GM18507 (cell line): ENCODE data around the gene RETREG3.
"Not testable (repeated sequence)": the region's sequence is repeated elsewhere in the genome, so short reads cannot be mapped to it uniquely, and the experiment has no call there.

Source experiments
- DNase-seq: peaks from one replicate; pipeline ENCODE4 v3.0.0; 2011; ENCODE audit warnings: low read depth; ENCODE audit not compliant: insufficient read length; ENCODE audit errors: extremely low spot score
- FAIRE-seq: peaks from 2 replicates; lab custom pipeline; 2011; peaks lifted over from hg19 to GRCh38; lab: Jason Lieb, UNC

Gene RETREG3

GRCh38 chr17:42613699-42614295 is 4.6 kb upstream of the RETREG3 start:
- FAIRE-seq (no peak), DNase-seq (no peak)

- DNase-seq (no peak), FAIRE-seq (no peak)
These were observed 2.8 kb upstream of the RETREG3 start for GRCh38 chr17:42612013-42612412.

DNA sequence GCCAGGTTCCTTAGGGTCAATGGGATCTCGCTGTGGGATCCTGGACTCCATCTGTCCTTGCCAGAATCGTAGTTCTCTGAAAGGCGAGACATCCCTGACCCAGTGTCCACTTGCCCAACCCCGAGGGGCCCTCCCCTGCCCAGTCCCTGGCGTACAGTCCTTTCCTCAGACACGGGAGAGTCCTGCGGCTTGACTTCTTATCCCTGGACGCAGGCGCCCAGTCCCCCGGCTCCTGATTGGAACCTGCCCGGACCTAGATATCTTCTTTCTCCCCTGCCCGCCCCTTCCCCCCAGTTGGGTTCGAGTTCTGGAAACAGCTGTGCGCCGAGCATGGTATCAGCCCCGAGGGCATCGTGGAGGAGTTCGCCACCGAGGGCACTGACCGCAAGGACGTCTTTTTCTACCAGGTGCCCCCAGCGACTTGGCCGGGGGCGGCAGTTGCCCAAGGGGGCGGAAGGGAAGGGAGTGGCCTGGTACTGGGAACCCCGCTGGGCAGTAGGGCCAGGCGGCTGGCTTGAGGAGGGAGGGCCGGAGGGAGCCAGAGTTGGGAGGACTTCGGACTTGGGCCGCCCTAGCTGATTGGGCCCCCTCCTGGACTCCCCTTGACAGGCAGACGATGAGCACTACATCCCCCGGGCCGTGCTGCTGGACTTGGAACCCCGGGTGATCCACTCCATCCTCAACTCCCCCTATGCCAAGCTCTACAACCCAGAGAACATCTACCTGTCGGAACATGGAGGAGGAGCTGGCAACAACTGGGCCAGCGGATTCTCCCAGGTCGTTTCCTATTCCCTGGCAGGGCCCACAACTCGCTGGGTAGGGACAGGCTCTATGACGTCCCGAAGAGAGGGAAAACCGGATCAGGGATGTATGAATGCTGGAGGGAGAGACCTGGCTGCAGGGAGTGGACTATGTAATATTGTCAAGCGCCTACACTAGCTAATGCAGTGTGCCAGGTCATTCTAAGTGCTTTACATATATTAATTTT is 934 bp upstream of the RETREG3 start:
- FAIRE-seq: peak; percentile 85
- not testable (repeated sequence) for DNase-seq

DNA sequence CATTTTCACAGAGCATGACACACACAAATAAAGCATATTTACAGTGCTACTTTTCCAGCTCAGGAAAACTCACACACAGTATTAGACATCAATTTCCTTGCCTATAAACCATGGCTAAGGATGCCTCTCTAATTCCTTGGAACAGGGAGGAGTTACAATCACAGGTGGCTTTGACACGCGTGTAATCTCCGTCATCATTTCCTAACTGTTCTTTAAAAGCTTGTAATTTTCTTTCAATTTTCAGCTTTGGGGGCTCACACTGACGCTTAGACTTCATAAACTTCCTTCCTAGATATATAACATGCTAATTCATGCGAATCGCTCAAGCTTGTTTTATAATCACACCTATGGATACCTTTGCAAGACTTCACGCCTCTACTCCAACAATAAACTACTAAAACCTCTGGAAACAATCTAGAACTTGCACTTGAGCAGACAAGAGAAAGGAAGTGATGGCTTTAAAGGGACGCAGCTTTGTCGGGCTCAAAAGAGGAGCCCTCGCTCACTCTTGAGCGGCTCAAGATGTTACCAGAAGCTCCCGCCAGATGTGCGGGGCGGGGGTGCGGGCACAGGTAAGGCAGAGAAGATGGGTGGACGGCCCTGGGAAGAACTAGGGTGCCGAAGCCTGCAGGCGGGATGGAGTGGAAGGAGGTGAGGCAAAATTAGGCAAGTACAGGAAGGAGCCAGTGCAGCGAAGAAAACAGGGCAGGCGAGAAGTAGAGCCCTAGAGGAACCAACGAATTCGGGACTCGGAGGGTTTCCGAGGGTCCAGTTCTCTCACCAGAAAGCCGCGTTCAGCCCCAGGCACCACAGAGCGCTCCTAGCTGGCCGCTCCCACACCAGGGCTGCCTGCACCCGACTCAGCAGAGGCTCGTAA is 631 bp downstream of the RETREG3 start:
- no peak for DNase-seq

DNA sequence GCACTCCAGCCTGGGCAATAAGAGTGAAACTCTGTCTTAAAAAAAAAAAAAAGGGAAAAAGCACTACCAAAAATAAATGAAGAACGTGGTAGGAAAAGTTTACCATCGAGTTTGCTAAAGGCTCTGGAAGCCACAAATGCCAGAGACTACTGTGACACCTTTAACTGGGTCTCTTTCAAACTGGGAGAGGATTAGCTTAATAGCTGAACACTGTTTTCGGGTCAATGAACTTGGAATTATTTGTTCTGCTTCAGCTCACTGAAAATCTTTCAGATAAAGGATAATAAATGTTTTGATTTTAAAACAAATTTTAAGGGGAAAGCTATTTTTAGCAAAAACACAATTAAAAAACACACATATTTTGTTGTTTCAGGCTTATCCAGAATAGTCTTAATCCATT is 1.4 kb downstream of the RETREG3 start:
- no peak for FAIRE-seq

More for the DNA sequence above, 631 bp downstream of the RETREG3 start:
- no peak for FAIRE-seq

GRCh38 chr17:42603318-42603717 is 5.9 kb downstream of the RETREG3 start:
- FAIRE-seq (peak; percentile 83), DNase-seq (no peak)

More for the DNA sequence above, 1.4 kb downstream of the RETREG3 start:
- DNase-seq: no peak

- no peak for FAIRE-seq
These were observed 10.3 kb downstream of the RETREG3 start for GRCh38 chr17:42598905-42599304.

DNA sequence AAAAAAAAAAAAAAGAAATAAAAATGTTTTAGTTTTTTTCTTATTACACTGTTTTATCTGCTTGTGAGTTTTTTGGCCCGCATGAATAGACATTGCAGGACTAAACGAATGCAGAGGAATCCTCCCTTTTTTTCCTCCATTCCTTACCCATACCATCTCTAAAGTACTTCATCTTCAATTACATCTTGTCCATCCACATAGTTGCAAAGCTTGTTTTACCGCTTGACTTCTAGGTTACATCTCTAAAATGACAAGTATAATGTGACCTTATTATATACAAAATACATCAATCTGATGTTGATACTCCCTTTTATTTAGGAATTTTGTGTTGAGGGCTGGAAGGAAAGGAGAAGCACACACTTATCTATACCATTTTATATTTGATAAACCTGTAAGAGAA is 12.8 kb downstream of the RETREG3 start:
- no peak for FAIRE-seq

More at GRCh38 chr17:42598905-42599304, 10.3 kb downstream of the RETREG3 start:
- DNase-seq: no peak

DNA sequence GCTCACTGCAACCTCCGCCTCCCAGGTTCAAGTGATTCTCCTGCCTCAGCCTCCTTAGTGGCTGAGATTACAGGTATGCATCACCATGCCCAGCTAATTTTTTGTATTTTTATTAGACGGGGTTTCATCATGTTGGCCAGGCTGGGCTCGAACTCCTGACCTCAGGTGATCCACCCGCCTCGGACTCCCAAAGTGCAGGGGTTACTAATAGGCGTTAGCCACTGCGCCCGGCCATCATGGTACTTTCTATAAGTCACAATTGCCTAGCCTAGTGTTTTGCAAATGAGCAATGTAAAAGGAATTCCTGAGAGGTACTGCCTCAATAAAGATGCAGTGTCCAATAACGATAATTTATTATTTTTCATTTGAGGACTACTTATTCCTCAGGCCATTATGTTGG is 17.8 kb downstream of the RETREG3 start:
- FAIRE-seq: no peak

More for the DNA sequence above, 12.8 kb downstream of the RETREG3 start:
- DNase-seq: no peak

DNA sequence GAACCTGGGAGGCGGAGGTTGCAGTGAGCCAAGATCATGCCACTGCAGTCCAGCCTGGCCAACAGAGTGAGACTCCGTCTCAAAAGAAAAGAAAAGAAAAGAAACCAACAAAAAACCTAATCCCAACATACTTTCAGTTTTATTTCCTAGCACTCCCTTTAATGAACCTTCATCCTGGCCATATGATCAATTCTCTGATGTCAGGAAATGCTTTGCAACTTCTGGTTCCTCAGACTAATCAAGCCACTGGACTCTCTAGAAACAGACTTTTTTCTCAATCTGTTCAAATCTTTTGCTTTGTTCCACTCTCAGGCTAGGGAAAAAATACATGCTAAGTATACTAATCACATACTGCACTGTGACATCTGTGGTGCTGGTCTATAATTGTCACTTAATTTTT is 18.3 kb downstream of the RETREG3 start:
- DNase-seq (no peak), FAIRE-seq (no peak)

More for the DNA sequence above, 17.8 kb downstream of the RETREG3 start:
- no peak for DNase-seq

DNA sequence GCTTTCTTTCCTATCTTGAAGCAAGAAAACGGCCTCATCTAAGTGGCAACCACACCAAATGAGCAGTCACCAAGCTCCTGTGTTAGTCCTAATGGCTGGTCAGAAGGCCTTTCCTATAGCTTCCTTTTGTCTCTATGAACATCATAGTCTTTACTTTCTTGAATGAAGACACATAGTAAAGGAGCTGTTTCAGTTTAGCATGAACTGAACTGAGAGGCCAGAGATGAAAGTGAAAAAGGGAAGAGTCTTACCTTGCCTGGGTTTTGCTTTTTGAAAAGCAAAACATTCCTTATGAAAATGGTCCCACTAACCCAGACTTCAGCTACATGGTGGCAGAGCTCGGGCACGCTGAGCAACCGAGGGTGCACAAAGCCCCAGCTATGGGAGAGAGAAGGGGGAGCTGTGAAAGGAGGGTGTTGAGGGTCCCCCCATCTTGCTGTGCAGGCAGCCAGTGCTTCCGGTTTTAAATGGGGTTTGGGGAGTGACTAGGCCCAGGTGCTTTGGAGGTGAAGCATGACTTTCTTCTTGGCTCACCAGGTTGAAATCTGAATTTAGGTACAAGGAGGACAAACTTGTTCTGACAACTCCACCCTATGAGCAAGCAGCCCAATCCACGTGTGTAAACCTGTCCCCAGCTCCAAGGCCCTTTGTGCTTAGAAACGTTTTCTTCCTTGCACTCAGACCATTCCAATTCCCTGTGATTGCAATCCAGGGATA is 22.5 kb downstream of the RETREG3 start:
- FAIRE-seq (peak; percentile 89), DNase-seq (no peak)

DNA sequence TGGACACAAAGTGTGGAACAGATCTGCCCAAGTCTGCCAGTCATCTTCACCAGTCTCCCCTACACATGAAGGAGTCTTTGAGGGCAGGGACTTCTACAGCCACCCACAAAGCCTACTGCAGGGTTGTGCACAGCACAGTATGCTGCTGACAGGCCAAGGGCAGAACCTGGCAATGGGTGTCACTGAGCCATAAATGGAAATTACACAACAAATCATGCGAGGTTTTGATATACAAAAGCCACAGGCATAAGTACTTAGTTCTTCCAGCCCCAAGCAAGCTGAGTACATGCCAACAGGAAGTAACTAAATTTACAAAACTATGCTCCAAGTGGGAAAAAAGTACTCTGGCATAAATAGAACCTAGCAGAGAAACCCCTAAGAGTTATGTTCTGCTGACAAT is 23.8 kb downstream of the RETREG3 start:
- DNase-seq (no peak), FAIRE-seq (peak; percentile 9)

DNA sequence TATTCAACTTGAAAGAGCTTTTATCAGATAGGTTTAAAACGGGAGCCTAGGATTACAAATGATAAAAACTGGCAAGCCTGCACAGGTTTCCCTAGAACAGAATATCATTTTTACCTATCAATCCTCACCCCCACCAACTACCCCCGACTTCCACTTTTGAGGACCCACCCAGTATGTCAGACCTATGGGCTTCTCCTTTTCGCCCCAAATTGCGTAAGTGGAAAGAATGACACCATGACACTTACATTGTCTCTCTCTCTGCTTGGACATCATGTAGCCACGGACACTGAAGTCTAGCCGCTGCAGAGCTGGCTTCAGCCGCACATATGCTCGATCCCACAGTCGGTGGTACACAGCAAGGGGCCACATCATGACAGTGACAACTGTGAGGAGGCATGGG is 24.3 kb downstream of the RETREG3 start:
- FAIRE-seq: no peak
- no peak for DNase-seq

- DNase-seq: no peak
- FAIRE-seq: no peak
These were observed 27.4 kb downstream of the RETREG3 start for GRCh38 chr17:42581744-42582270.

DNA sequence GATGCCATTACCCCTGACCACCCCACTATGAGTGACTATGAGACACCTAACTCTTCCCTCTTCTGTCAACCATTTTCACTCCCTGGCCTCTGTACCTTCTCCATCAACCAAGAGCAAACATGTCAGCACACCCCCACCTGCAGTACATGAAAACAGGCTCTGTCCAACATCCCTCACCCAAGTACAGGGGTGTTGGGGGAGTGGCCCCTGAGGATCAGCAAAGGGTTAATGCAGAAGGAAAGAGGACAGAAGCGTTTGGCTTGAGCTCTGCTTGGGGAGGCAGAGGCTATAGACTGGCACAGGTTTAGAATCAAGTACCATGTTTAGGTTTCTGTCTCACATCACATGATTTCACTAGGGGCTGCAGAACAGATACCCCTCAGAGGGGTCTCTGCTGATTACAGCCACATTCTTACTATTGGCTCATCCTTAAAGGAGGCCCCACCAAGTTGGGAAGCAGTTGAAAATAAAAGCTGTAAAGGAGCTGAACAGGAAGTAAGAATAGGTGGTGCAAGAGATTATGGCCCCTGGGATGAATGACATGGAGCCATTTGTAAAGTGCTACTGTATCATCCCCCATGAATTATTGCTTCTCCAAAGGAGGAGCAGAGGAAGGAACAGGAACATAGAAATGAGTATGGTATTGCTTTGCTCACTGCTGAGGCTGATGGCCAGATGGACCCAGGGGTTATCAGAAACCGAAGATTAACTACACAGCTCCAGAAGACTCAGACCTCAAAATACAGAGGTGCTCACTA is 29.2 kb downstream of the RETREG3 start:
- no peak for FAIRE-seq
- DNase-seq: no peak

DNA sequence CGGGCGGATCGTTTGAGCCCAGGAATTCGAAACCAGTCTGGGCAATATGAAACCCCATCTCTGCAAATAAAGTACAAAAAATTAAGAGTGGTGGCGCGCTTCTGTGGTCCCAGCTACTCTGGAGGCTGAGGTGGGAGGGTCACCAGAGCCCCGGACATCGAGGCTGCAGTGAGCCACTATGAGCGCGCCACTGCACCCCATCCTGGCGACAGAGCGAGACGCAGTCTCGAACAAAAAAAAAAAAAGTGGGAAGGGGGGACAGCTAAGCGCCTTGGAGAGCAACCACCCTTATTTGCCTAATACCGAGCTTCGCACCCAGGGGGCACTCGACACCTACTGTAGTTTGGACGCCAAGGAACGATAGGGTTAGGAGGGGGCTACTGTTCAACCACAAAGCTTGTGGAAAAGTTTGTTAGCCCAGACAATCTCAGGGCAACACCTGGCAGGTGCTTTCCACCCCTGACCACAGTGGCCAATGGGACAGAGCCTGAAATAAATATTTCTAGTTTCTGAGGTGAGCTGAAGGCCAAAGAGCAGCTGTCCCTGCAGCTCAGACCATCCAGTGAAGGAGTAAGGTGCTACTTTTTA is 30.8 kb downstream of the RETREG3 start:
- peak; percentile 75 for DNase-seq
- FAIRE-seq: peak; percentile 95

DNA sequence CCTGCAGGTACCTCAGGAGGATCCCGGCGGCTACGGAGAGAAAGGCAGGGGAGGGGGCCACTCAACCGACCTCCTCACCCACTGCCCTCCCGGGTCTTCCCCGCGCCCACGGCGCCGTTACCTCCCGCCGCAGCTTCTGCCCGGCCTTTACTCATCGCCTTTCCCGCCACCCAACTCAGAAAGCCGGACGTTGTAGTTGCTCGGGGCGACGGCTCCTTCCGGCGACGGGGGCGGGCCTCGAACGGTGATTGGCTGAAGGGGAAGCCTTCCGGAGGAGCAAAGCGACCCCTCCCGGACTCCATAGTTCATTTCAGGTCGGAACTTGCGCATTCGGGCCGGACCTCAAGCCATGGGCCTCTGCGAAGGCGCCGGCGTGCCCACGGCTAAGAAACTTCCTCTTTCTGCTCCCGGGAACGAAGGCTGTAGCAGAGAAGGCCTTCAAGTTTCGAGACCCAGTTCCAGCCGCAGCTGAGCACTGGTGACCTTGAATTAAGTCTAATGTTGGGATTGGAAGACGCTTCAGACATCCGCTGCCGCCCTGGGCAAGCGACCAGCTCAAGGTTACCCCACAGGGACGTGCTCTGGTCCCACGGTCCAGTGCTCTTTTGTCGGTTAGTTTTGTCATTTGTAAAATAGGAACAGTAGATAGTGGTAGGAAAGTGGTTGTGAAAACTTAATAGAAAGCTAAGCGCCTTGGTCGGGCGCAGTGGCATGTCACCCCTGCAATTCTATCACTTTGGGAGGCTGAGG is 31.5 kb downstream of the RETREG3 start, which contains the start of gene PSMC3IP:
TSS of gene PSMC3IP (minus strand) at position 198 of the 750 bp plus-strand sequence. CDS start at position 155, 43 bp downstream.
- DNase-seq: peak; percentile 94
- FAIRE-seq: peak; percentile 95
